SU-DHL-6 (cell line): ENCODE results near the gene RYR2.

Source experiments
- CTCF ChIP-seq: fragments of 200-600 bp; sonication (generic); IDR thresholded peaks from one replicate; pipeline ENCODE4 v1.5.1; 2017; ENCODE audit warnings: antibody characterized with exemption, mild to moderate bottlenecking, low read length, moderate library complexity; ENCODE audit not compliant: insufficient read depth, poor library complexity, severe bottlenecking
- EZH2phosphoT487 ChIP-seq: fragments of 200-600 bp; sonication (generic), shearing (Covaris generic); conservative IDR thresholded peaks from 2 replicates; pipeline ENCODE4 v1.6.1; 2018; ENCODE audit warnings: mild to moderate bottlenecking, antibody characterized with exemption, low read length, moderate library complexity, mixed read lengths

DNA sequence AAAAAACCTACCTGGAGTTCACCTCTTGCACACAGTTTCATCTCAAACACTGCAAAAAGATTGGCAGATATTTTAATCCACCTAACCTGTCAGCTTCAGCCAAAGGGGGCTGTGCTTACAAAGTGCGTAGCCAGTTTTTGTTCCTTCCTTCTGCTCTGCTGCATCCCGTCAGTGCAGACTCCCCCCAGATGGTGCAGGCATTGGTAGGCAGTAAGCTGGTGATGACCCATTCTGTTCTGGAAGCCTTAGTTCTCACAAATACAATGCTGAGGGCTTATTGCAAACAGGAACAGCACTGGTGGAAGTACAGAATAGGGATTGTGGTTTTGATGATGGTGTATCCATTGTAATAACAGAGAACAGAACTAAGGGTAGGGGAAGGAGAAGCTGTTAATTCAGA is 239.5 kb downstream of the RYR2 start:
- no peak for TF ChIP-seq CTCF
- TF ChIP-seq EZH2phosphoT487 = no peak
